OCI-LY1 (cell line): Measurements from ENCODE around the gene RBM28.

Experiments used
- CTCF ChIP-seq: fragments of 200-600 bp; sonication (generic), shearing (Covaris generic); IDR thresholded peaks from 2 replicates; pipeline ENCODE4 v1.5.1; 2017; ENCODE audit warnings: mild to moderate bottlenecking, antibody characterized with exemption, low read length, moderate library complexity, mixed read lengths
- EZH2 ChIP-seq: fragments of 200-600 bp; sonication (generic), shearing (Covaris generic); IDR thresholded peaks from 2 replicates; pipeline ENCODE4 v1.8.0; 2017; ENCODE audit warnings: borderline replicate concordance, mixed run types, mild to moderate bottlenecking, antibody characterized with exemption, low read length, moderate library complexity, mixed read lengths

- TF ChIP-seq CTCF, result no peak; the same call in 1 of the 2 replicates
- no peak for TF ChIP-seq EZH2
These were observed 8.4 kb upstream of the RBM28 start for GRCh38 chr7:128352153-128352537.
